Kidney (tissue), 14 donors: ENCODE measurements around the gene MSANTD1. TPM values are rescaled to one million over a fixed set of nuclear protein-coding genes. Genes with fewer than 3 reads are reported as not detected.

Experiments used
- DNase-seq, 5 donors: peaks; one replicate each; pipeline ENCODE4 v3.0.0-alpha.2; 2013 to 2020
- FAIRE-seq: peaks from 2 replicates; lab custom pipeline; 2012; peaks lifted over from hg19 to GRCh38; lab: Jason Lieb, UNC
- H3K27ac ChIP-seq, 2 donors: one replicate each; pipeline ENCODE4 v1.7.0; 2013; ENCODE audit warnings: low read depth in 2 of 2, low read length in 2 of 2, inconsistent platforms in 1 of 2
- H3K27me3 ChIP-seq: one replicate; pipeline ENCODE4 v1.7.1; 2013; ENCODE audit warnings: low read length, inconsistent platforms; ENCODE audit not compliant: control insufficient read depth, insufficient read depth
- H3K36me3 ChIP-seq, 3 donors: one replicate each; pipeline versions ENCODE4 v1.7.0 to v1.7.1; 2013; ENCODE audit warnings: low read length in 3 of 3, control low read depth in 1 of 3, inconsistent platforms in 1 of 3; ENCODE audit not compliant: insufficient read depth in 3 of 3, control insufficient read depth in 2 of 3
- H3K4me1 ChIP-seq, 3 donors: one replicate each; pipeline versions ENCODE4 v1.7.0 to v1.7.1; 2013; ENCODE audit warnings: low read length in 3 of 3, inconsistent platforms in 1 of 3, low read depth in 1 of 3; ENCODE audit not compliant: control insufficient read depth in 2 of 3, insufficient read depth in 2 of 3
- H3K4me3 ChIP-seq, 3 donors: one replicate each; pipeline versions ENCODE4 v1.7.0 to v1.8.1; 2013; ENCODE audit warnings: low read length in 3 of 3, control low read depth in 1 of 3, inconsistent platforms in 1 of 3
- H3K9ac ChIP-seq, 3 donors: one replicate each; pipeline versions ENCODE4 v1.7.0 to v1.7.1; 2013; ENCODE audit warnings: low read length in 3 of 3, control low read depth in 1 of 3, inconsistent platforms in 1 of 3
- H3K9me3 ChIP-seq, 3 donors: one replicate each; pipeline versions ENCODE4 v1.7.0 to v1.7.1; 2013; ENCODE audit warnings: low read length in 3 of 3, control low read depth in 1 of 3, inconsistent platforms in 1 of 3; ENCODE audit not compliant: control insufficient read depth in 2 of 3, insufficient read depth in 1 of 3
- CTCF ChIP-seq: IDR thresholded peaks from 3 replicates; pipeline ENCODE4 v1.5.1; 2012; ENCODE audit warnings: mild to moderate bottlenecking, moderate library complexity, borderline replicate concordance; ENCODE audit not compliant: insufficient read depth; ENCODE audit errors: extremely low read depth
- intact Hi-C: fragments of 100-400 bp; cut with DNase I; formaldehyde crosslinking; loops from one replicate; pipeline ENCODE4 v1.11.1; 2022
- polyA plus RNA-seq: library from polyadenylated mRNA; stranded (reverse); fragments of 350-450 nt; fragmentation: Illumina TruSeq; extraction: RNeasy Lipid Tissue Mini Kit (QIAGEN cat#74804); gene quantifications from one replicate; pipeline ENCODE4 v1.2.3, GENCODE V29; 2014; ENCODE audit warnings: low read depth, low replicate concordance; ENCODE audit not compliant: insufficient read depth
- total RNA-seq: library from RNA; stranded (reverse); fragmentation: NEBNext Ultra II Directional; extraction: Animal tissue kit (Norgen Biotek cat#: 25700); gene quantifications from one replicate; pipeline ENCODE4 v1.2.1, GENCODE V29; 2021
- donor health status: control.
- donor health status: control.
- donor health status: control.
- donor health status: control.
- donor health status: control.
- donor health status: DM: yes; HTN: yes; CAD: no.
- donor health status: Normal renal cell carcinoma (clear cell type).

MSANTD1 gene
- total and polyA plus RNA-seq, 2 donors from 2014 or later: 0.91 TPM; not detected in 1

- Histone ChIP-seq H3K9me3 (peaks cover 0 to 2% (median 0%) of the 10 kb centered on the region in 3 donors), H3K4me3 (no peak overlapping the region), H3K9ac (no peak overlapping the region), H3K4me1 (no peaks in the 10 kb centered on the region), H3K36me3 (peaks cover 7 to 52% (median 41%) of the 10 kb centered on the region in 3 donors), H3K27ac (no peak overlapping the region), H3K27me3 (no peaks in the 10 kb centered on the region)
- no peak for FAIRE-seq
- TF ChIP-seq CTCF: no peak
- intact Hi-C loops: no loop called here
- DNase-seq: peak in 1 of 5 donors; percentile 63
Observed at GRCh38 chr4:3225936-3226335, 23.0 kb upstream of the MSANTD1 start.

DNA sequence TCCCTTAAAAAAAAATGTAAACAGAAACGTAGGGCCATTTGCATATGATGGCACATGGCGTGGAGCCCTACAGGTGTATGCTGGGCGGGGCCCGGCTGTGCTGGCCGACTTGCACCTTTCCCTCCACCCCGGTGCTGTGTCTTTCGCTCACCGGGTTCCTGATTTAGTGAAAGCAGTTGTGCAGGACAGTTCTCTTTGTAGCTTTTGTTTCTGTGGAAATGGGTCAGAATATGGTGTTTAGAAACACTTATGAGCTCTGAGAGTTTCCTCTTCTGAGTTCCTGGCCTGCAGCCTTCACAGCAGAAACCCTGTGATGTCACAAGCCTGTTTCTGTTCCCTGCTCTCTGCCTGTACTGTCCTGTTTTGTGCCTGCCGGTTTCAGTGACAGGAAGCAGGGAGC lies 22.5 kb upstream of the MSANTD1 start:
- no peak for TF ChIP-seq CTCF
- FAIRE-seq: no peak
- Histone ChIP-seq H3K9me3 (peaks cover 0 to 2% (median 0%) of the 10 kb centered on the region in 3 donors), H3K27me3 (no peaks in the 10 kb centered on the region), H3K36me3 (peaks cover 7 to 53% (median 43%) of the 10 kb centered on the region in 3 donors), H3K4me1 (no peaks in the 10 kb centered on the region), H3K27ac (no peak overlapping the region), H3K4me3 (no peak overlapping the region), H3K9ac (no peak overlapping the region)
- intact Hi-C loops: no loop called here
- DNase-seq: peak in 1 of 5 donors; percentile 59

- Histone ChIP-seq H3K27me3 (no peaks in the 10 kb centered on the region), H3K9ac (no peak overlapping the region), H3K27ac (no peak overlapping the region), H3K9me3 (peaks cover 0 to 2% (median 0%) of the 10 kb centered on the region in 3 donors), H3K4me3 (no peak overlapping the region), H3K36me3 (peaks cover 9 to 52% (median 47%) of the 10 kb centered on the region in 3 donors), H3K4me1 (no peaks in the 10 kb centered on the region)
- DNase-seq: peak in 1 of 5 donors; percentile 67
- TF ChIP-seq CTCF: no peak
- intact Hi-C loops: no loop called here
- FAIRE-seq: no peak
Observed at GRCh38 chr4:3226944-3227343, 22.0 kb upstream of the MSANTD1 start.
